Mesothelial cell of epicardium (in vitro differentiated cells): ENCODE data around the gene NAA16. TPM values are rescaled to one million over a fixed set of nuclear protein-coding genes. Genes with fewer than 3 reads are reported as not detected.

Experiments used
- DNase-seq, 2 experiments: peaks; one replicate each; pipeline ENCODE4 v3.0.0; 2021; ENCODE audit warnings: low spot score in 2 of 2; ENCODE audit not compliant: unreplicated experiment in 2 of 2
- H3K27ac Mint-ChIP-seq: 2 replicates; pipeline ENCODE4 v1.8.0; 2021; ENCODE audit warnings: mixed read lengths
- H3K27me3 Mint-ChIP-seq: 2 replicates; pipeline ENCODE4 v1.8.0; 2021; ENCODE audit warnings: low read depth, mixed read lengths
- H3K36me3 Mint-ChIP-seq: 2 replicates; pipeline ENCODE4 v1.8.0; 2021; ENCODE audit warnings: mixed read lengths
- H3K4me1 Mint-ChIP-seq: 2 replicates; pipeline ENCODE4 v1.8.0; 2021; ENCODE audit warnings: mixed read lengths
- H3K4me3 Mint-ChIP-seq: 2 replicates; pipeline ENCODE4 v1.8.0; 2021; ENCODE audit warnings: mild to moderate bottlenecking, moderate library complexity, mixed read lengths
- H3K9me3 Mint-ChIP-seq: 2 replicates; pipeline ENCODE4 v1.8.0; 2021; ENCODE audit warnings: mixed read lengths
- total RNA-seq: library from RNA; stranded (reverse); gene quantifications from 3 replicates; pipeline ENCODE4 v1.2.1, GENCODE V29; 2021
- TF ChIP-seq, protein P1 (sequence below): fragments of 200-600 bp; sonication (generic); IDR thresholded peaks from one replicate; pipeline ENCODE4 v1.5.0; 2021; ENCODE audit warnings: antibody characterized with exemption; ENCODE audit not compliant: unreplicated experiment

The NAA16 gene
- total RNA-seq, 1 donor from 2014 or later, result 40.0 TPM

DNA sequence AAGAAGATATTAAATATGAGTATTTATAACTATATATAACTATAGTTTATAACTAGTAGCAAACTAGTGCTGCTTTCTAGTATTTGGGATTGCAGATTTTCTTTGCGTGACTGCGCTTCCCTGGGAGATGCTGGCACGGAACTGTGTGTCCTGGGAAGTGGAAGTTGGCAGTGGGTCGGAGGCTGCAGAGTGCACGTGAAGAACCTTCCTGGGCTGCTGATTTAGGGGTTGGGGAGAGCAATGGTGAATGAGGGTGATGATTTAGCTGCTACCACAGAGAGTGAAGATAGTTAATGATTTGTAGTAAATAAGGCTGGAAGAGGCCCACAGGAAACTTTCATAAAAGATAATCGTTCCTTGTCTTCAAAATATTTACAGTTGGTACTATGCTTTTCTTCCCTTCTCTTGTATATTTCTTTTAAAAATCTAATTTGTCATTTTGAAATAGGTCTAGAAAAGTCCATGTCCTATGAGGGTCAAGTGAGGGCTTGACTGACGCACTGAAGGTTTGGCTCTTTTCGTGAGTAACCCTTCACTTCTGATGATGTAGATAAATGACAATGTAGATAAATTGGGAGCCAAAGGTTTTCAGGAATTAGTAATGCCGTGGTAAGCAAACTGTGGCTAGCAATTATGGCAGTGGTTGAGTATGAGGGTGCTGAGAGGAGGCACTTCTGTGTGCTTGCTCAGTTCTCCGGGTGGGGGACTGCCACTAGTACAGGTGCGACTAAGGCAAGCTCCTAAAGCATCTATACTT lies 3.0 kb upstream of the NAA16 start:
- no peaks in the 10 kb centered on the region for H3K36me3 Mint-ChIP-seq
- H3K27me3 Mint-ChIP-seq, result no peaks in the 10 kb centered on the region
- DNase-seq, result no peak
- H3K4me3 Mint-ChIP-seq, result no peak overlapping the region
- TF ChIP-seq, protein P1, sequence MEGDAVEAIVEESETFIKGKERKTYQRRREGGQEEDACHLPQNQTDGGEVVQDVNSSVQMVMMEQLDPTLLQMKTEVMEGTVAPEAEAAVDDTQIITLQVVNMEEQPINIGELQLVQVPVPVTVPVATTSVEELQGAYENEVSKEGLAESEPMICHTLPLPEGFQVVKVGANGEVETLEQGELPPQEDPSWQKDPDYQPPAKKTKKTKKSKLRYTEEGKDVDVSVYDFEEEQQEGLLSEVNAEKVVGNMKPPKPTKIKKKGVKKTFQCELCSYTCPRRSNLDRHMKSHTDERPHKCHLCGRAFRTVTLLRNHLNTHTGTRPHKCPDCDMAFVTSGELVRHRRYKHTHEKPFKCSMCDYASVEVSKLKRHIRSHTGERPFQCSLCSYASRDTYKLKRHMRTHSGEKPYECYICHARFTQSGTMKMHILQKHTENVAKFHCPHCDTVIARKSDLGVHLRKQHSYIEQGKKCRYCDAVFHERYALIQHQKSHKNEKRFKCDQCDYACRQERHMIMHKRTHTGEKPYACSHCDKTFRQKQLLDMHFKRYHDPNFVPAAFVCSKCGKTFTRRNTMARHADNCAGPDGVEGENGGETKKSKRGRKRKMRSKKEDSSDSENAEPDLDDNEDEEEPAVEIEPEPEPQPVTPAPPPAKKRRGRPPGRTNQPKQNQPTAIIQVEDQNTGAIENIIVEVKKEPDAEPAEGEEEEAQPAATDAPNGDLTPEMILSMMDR, result no peak
- H3K4me1 Mint-ChIP-seq, result peaks cover 11% of the 10 kb centered on the region
- H3K27ac Mint-ChIP-seq, result no peak overlapping the region
- H3K9me3 Mint-ChIP-seq, result no peaks in the 10 kb centered on the region

DNA sequence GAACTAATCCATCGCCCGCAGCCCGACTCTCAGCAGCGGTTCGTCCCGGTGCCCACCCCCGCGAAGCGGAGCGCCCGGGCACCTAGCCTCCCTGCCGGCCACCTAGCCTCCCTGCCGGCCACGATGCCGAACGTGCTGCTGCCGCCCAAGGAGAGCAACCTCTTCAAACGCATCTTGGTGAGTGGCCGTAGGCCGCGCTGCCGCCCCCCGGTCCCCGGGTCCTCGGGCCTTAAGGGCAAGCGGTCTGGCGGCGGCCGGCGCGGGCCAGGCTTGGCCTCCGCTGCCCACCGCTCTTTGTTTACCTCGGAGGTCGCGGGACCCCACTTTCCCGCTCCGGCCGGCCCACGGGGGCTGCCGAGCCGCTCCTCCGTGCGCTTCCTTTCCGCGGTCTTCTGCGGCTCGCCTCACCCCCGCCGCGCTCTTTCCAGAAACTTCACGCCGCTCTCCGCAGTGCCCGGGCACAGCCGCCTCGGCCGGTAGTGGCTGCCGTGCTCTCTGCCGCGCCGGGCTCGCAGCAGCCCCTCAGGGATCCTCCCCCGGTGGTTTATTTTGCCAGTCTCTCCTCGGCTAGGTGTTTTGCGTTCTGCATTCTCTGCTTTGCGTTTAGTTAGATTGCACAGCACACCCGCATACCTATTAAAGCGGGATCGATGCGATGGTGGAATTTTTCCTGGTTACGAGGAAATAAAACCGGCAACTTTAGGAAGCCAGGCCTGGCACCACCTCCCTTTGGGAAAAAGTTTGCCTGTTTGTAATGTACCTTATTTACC lies 524 bp downstream of the NAA16 start:
- TF ChIP-seq, protein P1, result no peak
- peak; percentile 28 to 70 for DNase-seq

DNA sequence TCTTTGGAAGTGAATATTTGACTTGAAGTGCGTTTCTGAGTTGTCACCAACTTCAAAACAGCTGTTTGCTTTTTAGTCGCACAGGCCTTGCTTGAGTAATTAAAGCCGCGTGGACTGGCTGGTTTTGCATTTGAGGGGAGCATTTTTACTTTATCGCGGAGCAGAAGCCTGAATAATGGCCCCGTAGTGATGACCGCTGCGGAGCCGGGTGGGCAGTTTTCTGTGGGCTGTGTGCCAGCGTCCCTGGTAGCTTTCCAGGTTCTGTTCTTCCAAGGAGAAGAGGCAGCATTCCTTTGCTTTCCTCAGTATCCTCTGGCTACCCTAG lies 1.1 kb downstream of the NAA16 start:
- Mint-ChIP-seq H3K27ac (peak overlapping the region; percentile 94), H3K4me1 (peaks cover 30% of the 10 kb centered on the region), H3K9me3 (no peaks in the 10 kb centered on the region), H3K36me3 (peaks cover under 1% of the 10 kb centered on the region), H3K4me3 (peak overlapping the region; percentile 93), H3K27me3 (no peaks in the 10 kb centered on the region)
- TF ChIP-seq, protein P1, result no peak
- peak in 1 of 2 experiments; percentile 55 for DNase-seq

More for the DNA sequence above, 524 bp downstream of the NAA16 start:
- Mint-ChIP-seq H3K27me3 (no peaks in the 10 kb centered on the region), H3K4me1 (peaks cover 30% of the 10 kb centered on the region), H3K27ac (peak overlapping the region; percentile 94), H3K36me3 (no peaks in the 10 kb centered on the region), H3K4me3 (peak overlapping the region; percentile 93), H3K9me3 (no peaks in the 10 kb centered on the region)

DNA sequence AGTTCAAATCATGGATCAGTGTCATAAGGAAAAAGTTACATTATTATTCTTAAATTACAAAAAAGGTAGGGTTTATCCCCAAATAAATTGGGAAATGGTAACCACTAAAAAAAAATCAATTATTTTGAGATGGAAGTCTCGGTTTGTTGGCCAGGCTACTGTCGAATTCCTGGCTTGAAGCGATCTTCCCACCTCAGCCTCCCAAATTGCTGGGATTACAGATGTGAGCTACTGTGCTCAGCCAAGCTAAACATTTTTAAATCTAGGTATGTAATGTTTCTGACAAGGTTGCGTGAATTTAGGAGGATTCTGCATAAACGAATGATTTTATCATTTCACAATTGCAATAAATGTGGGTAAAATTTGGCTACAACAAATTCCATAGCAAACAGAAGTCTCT lies 2.0 kb downstream of the NAA16 start:
- peaks cover 30% of the 10 kb centered on the region for H3K4me1 Mint-ChIP-seq
- H3K27ac Mint-ChIP-seq, result no peak overlapping the region
- TF ChIP-seq, protein P1, result no peak
- peak overlapping the region; percentile 93 for H3K4me3 Mint-ChIP-seq
- H3K27me3 Mint-ChIP-seq, result no peaks in the 10 kb centered on the region
- no peaks in the 10 kb centered on the region for H3K9me3 Mint-ChIP-seq
- peaks cover 5% of the 10 kb centered on the region for H3K36me3 Mint-ChIP-seq
- no peak for DNase-seq

DNA sequence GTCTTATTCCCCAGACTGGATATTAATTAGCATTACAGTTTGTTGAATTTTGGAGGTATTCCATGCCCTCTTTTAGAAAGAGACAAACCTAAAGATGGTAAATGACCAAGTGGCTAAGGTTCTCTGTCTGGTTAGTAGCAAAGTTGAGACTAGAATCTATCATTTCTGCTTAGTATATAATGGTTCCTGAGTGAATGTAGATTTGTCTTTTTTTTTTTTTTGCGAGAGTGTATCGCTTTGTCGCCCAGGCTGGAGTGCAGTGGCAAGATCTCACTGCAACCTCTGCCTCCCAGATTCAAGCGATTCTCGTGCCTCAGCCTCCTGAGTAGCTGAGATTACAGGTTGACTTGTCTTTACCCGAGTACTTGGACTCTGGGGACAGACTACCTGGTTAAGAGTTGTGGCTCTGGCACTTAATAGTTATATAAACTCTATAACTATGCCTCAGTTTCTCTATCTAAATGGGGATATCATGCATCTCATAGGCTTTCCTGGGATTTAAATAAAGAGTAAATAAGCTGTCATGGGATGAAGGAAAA lies 2.7 kb downstream of the NAA16 start:
- no peak for DNase-seq
- no peak overlapping the region for H3K27ac Mint-ChIP-seq

More for the DNA sequence above, 2.7 kb downstream of the NAA16 start:
- TF ChIP-seq, protein P1, result no peak
- Mint-ChIP-seq H3K9me3 (no peaks in the 10 kb centered on the region), H3K4me1 (peaks cover 30% of the 10 kb centered on the region), H3K27me3 (no peaks in the 10 kb centered on the region), H3K4me3 (peak overlapping the region; percentile 39), H3K36me3 (peaks cover 5% of the 10 kb centered on the region)
